SK-N-SH (cell line): ENCODE measurements around the gene LGI4. TPM values are rescaled to one million over a fixed set of nuclear protein-coding genes. Genes with fewer than 3 reads are reported as not detected.

Experiments
- CTCF ChIA-PET: fragments of 300-600, 350-600 bp; formaldehyde crosslinking; extraction: SDS; loops from one replicate; lab custom pipeline; 2021; lab: Yijun Ruan, JAX
- POLR2A ChIA-PET: fragments of 350-600 bp; sonication (Branson Sonifier 250); formaldehyde crosslinking; extraction: SDS; loops from one replicate; lab custom pipeline; 2020; ENCODE audit warnings: antibody characterized with exemption, inconsistent platforms; lab: Yijun Ruan, JAX
- DNase-seq: peaks from one replicate; pipeline ENCODE4 v3.0.0; 2012
- H2AFZ ChIP-seq: fragments of 200-600 bp; sonication (generic); 2 replicates; pipeline ENCODE4 v1.8.1; 2016; ENCODE audit warnings: antibody characterized with exemption, mild to moderate bottlenecking, low read depth
- H3F3A ChIP-seq: fragments of 200-600 bp; sonication (generic); replicated peaks from 2 replicates; pipeline ENCODE3; 2016; ENCODE audit warnings: antibody characterized with exemption, mild to moderate bottlenecking; ENCODE audit not compliant: insufficient read depth
- H3K27ac ChIP-seq, 2 experiments: fragments of 200-500 bp in 1 of 2; fragments of 200-600 bp in 1 of 2; sonication (Bioruptor generic) in 1 of 2; sonication (generic), shearing (Covaris generic) in 1 of 2; 2 replicates each; pipeline versions ENCODE4 v1.5.1 to v1.6.1; 2014 to 2016; ENCODE audit warnings: low read depth in 2 of 2, inconsistent platforms in 1 of 2, low read length in 1 of 2, mild to moderate bottlenecking in 1 of 2, mixed read lengths in 1 of 2
- H3K27me3 ChIP-seq: fragments of 200-600 bp; sonication (generic), shearing (Covaris generic); 2 replicates; pipeline ENCODE4 v1.6.1; 2016; ENCODE audit warnings: mixed run types; ENCODE audit not compliant: insufficient read depth
- H3K36me3 ChIP-seq, 2 experiments: fragments of 200-500 bp in 1 of 2; fragments of 200-600 bp in 1 of 2; sonication (Bioruptor generic) in 1 of 2; sonication (generic) in 1 of 2; replicated peaks in 1 of 2; 2 replicates each; pipeline versions ENCODE3 to v1.5.1; 2014 to 2016; ENCODE audit warnings: low read length in 1 of 2, mild to moderate bottlenecking in 1 of 2; ENCODE audit not compliant: insufficient read depth in 2 of 2, control insufficient read depth in 1 of 2
- H3K4me1 ChIP-seq, 2 experiments: fragments of 200-500 bp in 1 of 2; fragments of 200-600 bp in 1 of 2; sonication (Bioruptor generic) in 1 of 2; sonication (generic), shearing (Covaris generic) in 1 of 2; 2 replicates each; pipeline versions ENCODE4 v1.5.1 to v1.6.1; 2014 to 2016; ENCODE audit warnings: low read depth in 1 of 2, low read length in 1 of 2, mixed run types in 1 of 2; ENCODE audit not compliant: insufficient read depth in 2 of 2, control insufficient read depth in 1 of 2
- H3K4me2 ChIP-seq: fragments of 200-600 bp; sonication (generic), shearing (Covaris generic); 2 replicates; pipeline ENCODE4 v1.6.1; 2017; ENCODE audit warnings: mixed run types
- H3K4me3 ChIP-seq, 2 experiments: fragments of 200-500 bp in 1 of 2; fragments of 200-600 bp in 1 of 2; sonication (Bioruptor generic) in 1 of 2; sonication (generic), shearing (Covaris generic) in 1 of 2; 2 replicates each; pipeline versions ENCODE4 v1.5.1 to v1.8.1; 2014 to 2016; ENCODE audit warnings: low read depth in 2 of 2, inconsistent platforms in 1 of 2, low read length in 1 of 2, mild to moderate bottlenecking in 1 of 2, mixed read lengths in 1 of 2, moderate library complexity in 1 of 2
- H3K79me2 ChIP-seq: fragments of 200-600 bp; sonication (generic); 2 replicates; pipeline ENCODE4 v1.8.1; 2017; ENCODE audit warnings: mild to moderate bottlenecking; ENCODE audit not compliant: insufficient read depth
- H3K9ac ChIP-seq: fragments of 200-600 bp; sonication (generic); 2 replicates; pipeline ENCODE4 v1.6.1; 2017; ENCODE audit warnings: mixed run types
- H3K9me2 ChIP-seq: fragments of 200-600 bp; sonication (generic); 2 replicates; pipeline ENCODE4 v1.6.1; 2017; ENCODE audit warnings: mixed run types
- H3K9me3 ChIP-seq: fragments of 200-600 bp; sonication (generic); 2 replicates; pipeline ENCODE4 v1.6.1; 2017; ENCODE audit warnings: mixed run types, mild to moderate bottlenecking, moderate library complexity
- H4K20me1 ChIP-seq: fragments of 200-600 bp; sonication (generic); 2 replicates; pipeline ENCODE4 v1.6.1; 2017; ENCODE audit warnings: mild to moderate bottlenecking, mixed run types; ENCODE audit not compliant: insufficient read depth
- CHD2 ChIP-seq: fragments of 150-350 bp; IDR thresholded peaks from 2 replicates; pipeline ENCODE4 v1.6.1; 2018; ENCODE audit warnings: low read length; ENCODE audit not compliant: partially characterized antibody
- EZH2phosphoT487 ChIP-seq: fragments of 200-600 bp; sonication (generic); IDR thresholded peaks from 2 replicates; pipeline ENCODE4 v1.6.1; 2017; ENCODE audit warnings: low read depth, mixed run types, mild to moderate bottlenecking, antibody characterized with exemption, moderate library complexity, borderline replicate concordance
- FOSL2 ChIP-seq: IDR thresholded peaks from 2 replicates; pipeline ENCODE4 v1.4.0; 2012; ENCODE audit warnings: low read depth, mild to moderate bottlenecking, moderate library complexity, borderline replicate concordance
- FOXJ3 ChIP-seq: sonication (generic); formaldehyde crosslinking; IDR thresholded peaks from 2 replicates; pipeline ENCODE4 v1.5.1; 2020; ENCODE audit warnings: mild to moderate bottlenecking, missing genetic modification reagents
- GABPA ChIP-seq: IDR thresholded peaks from 2 replicates; pipeline ENCODE4 v1.4.0; 2012; ENCODE audit warnings: low read depth, mild to moderate bottlenecking
- GATA2 ChIP-seq: sonication (generic); formaldehyde crosslinking; IDR thresholded peaks from 2 replicates; pipeline ENCODE4 v1.5.0; 2020; ENCODE audit warnings: mild to moderate bottlenecking, missing genetic modification reagents
- JUND ChIP-seq: IDR thresholded peaks from 2 replicates; pipeline ENCODE4 v1.4.0; 2012
- MEF2A ChIP-seq: IDR thresholded peaks from 2 replicates; pipeline ENCODE4 v1.4.0; 2012; ENCODE audit warnings: low read depth, borderline replicate concordance
- MXI1 ChIP-seq: IDR thresholded peaks from 2 replicates; pipeline ENCODE4 v1.6.1; 2012; ENCODE audit warnings: mild to moderate bottlenecking, low read depth, low read length, improper control_type of control experiment
- NFIC ChIP-seq: IDR thresholded peaks from 2 replicates; pipeline ENCODE4 v1.4.0; 2012; ENCODE audit warnings: borderline replicate concordance
- NRF1 ChIP-seq: IDR thresholded peaks from 2 replicates; pipeline ENCODE4 v1.6.1; 2012; ENCODE audit warnings: low read depth, mild to moderate bottlenecking, low read length
- POLR2AphosphoS5 ChIP-seq: IDR thresholded peaks from 2 replicates; pipeline ENCODE4 v1.6.1; 2012; ENCODE audit warnings: low read depth, low read length
- RAD21 ChIP-seq: IDR thresholded peaks from 2 replicates; pipeline ENCODE4 v1.6.1; 2012; ENCODE audit warnings: mild to moderate bottlenecking, low read length
- RXRA ChIP-seq: IDR thresholded peaks from 2 replicates; pipeline ENCODE4 v1.4.0; 2012; ENCODE audit warnings: low read depth, mild to moderate bottlenecking, borderline replicate concordance
- SIN3A ChIP-seq: IDR thresholded peaks from 2 replicates; pipeline ENCODE4 v1.6.1; 2012; ENCODE audit warnings: low read depth, mild to moderate bottlenecking, low read length, moderate library complexity, borderline replicate concordance
- SMC3 ChIP-seq: IDR thresholded peaks from 2 replicates; pipeline ENCODE4 v1.6.1; 2012; ENCODE audit warnings: low read depth, low read length, improper control_type of control experiment
- TEAD4 ChIP-seq: IDR thresholded peaks from 2 replicates; pipeline ENCODE4 v1.4.0; 2012; ENCODE audit warnings: mild to moderate bottlenecking, borderline replicate concordance; ENCODE audit not compliant: insufficient read depth
- WGBS: methylation state at CpG from one replicate; pipeline ENCODE4 v1.1.6; 2017; ENCODE audit warnings: low lambda C conversion rate; 5-methylcytosine and 5-hydroxymethylcytosine counted together
- polyA plus RNA-seq, 3 experiments: library from polyadenylated mRNA; depleted of rRNA; stranded (reverse); fragments of >200 nt; gene quantifications; 2 replicates each; pipeline ENCODE4 v1.2.3, GENCODE V29; 2012
- TF ChIP-seq, protein P1 (sequence below): fragments of 150-350 bp; IDR thresholded peaks from 2 replicates; pipeline ENCODE4 v1.6.1; 2016; ENCODE audit warnings: mild to moderate bottlenecking, low read depth, low read length
- TF ChIP-seq, protein P2 (sequence below): fragments of 150-350 bp; IDR thresholded peaks from 2 replicates; pipeline ENCODE4 v1.6.1; 2017; ENCODE audit warnings: antibody characterized with exemption, low read length, low read depth, borderline replicate concordance
- TF ChIP-seq, protein P3 (sequence below): IDR thresholded peaks from 2 replicates; pipeline ENCODE4 v1.4.0; 2012; ENCODE audit warnings: low read depth, borderline replicate concordance
- TF ChIP-seq, protein P4 (sequence below): fragments of 200-600 bp; sonication (generic); IDR thresholded peaks from 2 replicates; pipeline ENCODE4 v1.6.1; 2017; ENCODE audit warnings: antibody characterized with exemption, mild to moderate bottlenecking, moderate library complexity

The LGI4 gene
- polyA plus RNA-seq, 1 of the 3 experiments (the other 2 are of a cell fraction): 0.05 TPM

DNA sequence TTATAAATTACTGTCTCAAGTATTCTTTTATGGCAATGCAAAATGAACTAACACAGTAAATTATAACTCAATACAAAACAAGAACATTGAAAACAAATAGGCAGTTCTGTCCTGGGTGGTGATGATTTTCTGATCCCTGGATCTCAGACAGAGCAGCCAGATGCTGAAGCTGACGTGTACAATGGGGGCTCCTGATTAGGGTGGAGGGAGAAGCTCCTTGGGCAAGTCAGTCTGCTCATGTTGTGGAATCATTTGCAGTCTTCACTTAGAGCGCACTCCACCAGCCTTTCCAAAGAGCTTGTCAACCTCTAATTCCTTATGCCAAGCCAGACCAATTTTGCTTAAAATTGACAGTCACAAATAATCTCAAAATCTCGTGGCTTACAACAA is 41.3 kb upstream of the LGI4 start:
- Histone ChIP-seq H3K27ac (no peak overlapping the region), H3K79me2 (no peaks in the 10 kb centered on the region), H3K4me2 (no peak overlapping the region), H3K9me2 (no peaks in the 10 kb centered on the region), H3K36me3 (no peaks in the 10 kb centered on the region), H3K27me3 (peaks cover 23% of the 10 kb centered on the region; the same call in 1 of the 2 replicates), H3K9me3 (no peaks in the 10 kb centered on the region), H3K4me3 (no peak overlapping the region), H3F3A (peaks cover 4% of the 10 kb centered on the region), H3K9ac (no peak overlapping the region), H4K20me1 (no peaks in the 10 kb centered on the region), H2AFZ (no peak overlapping the region), H3K4me1 (no peaks in the 10 kb centered on the region)
- 13% methylated on average over 3 of the region's 3 CpGs for whole genome bisulfite sequencing
- CTCF ChIA-PET: interaction anchor here (0.7 to 2.4 kb wide), 2 partner anchors 13 to 35 kb away, joined by 3 to 6 read pairs; no protein-coding TSS in a partner anchor
- POLR2A ChIA-PET: no interaction called here
- no peak for DNase-seq
- TF ChIP-seq POLR2AphosphoS5: no peak
- TF ChIP-seq, protein P1, sequence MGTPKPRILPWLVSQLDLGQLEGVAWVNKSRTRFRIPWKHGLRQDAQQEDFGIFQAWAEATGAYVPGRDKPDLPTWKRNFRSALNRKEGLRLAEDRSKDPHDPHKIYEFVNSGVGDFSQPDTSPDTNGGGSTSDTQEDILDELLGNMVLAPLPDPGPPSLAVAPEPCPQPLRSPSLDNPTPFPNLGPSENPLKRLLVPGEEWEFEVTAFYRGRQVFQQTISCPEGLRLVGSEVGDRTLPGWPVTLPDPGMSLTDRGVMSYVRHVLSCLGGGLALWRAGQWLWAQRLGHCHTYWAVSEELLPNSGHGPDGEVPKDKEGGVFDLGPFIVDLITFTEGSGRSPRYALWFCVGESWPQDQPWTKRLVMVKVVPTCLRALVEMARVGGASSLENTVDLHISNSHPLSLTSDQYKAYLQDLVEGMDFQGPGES: no peak
- no peak for TF ChIP-seq FOXJ3 (CRISPR knock-in tag)
- no peak for TF ChIP-seq TEAD4
- TF ChIP-seq NFIC: no peak
- TF ChIP-seq MEF2A: no peak
- TF ChIP-seq, protein P2, sequence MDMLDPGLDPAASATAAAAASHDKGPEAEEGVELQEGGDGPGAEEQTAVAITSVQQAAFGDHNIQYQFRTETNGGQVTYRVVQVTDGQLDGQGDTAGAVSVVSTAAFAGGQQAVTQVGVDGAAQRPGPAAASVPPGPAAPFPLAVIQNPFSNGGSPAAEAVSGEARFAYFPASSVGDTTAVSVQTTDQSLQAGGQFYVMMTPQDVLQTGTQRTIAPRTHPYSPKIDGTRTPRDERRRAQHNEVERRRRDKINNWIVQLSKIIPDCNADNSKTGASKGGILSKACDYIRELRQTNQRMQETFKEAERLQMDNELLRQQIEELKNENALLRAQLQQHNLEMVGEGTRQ: no peak

DNA sequence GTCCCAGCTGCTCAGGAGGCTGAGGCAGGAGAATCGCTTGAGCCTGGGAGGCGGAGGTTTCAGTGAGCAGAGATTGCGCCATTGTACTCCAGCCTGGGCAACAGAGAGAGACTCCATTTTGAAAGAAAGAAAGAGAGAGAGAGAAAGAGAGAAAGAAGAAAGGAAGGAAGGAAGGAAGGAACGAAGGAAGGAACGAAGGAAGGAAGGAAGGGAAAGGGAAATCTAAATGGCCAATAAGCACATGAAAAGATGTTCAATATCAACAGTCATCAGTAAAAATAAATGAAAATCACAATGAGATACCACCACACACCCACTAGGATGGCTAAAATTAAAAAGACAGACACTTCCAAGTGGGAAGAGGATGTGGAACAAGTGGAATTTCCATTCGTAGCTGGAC is 39.4 kb upstream of the LGI4 start:
- WGBS: 69% methylated on average over 6 of the region's 6 CpGs
- POLR2A ChIA-PET: no interaction called here
- CTCF ChIA-PET: interaction anchor here (2.9 kb wide), 1 partner anchor 32 kb away, joined by 9 read pairs; the partner anchor contains the start of gene FXYD7
- TF ChIP-seq RAD21 (no peak), MXI1 (no peak), POLR2AphosphoS5 (no peak), NRF1 (no peak), FOSL2 (no peak), GATA2 (CRISPR knock-in tag) (no peak), MEF2A (no peak), SIN3A (no peak), SMC3 (no peak), JUND (no peak), CHD2 (no peak), EZH2phosphoT487 (no peak), GABPA (no peak), RXRA (no peak)
- TF ChIP-seq, protein P3, sequence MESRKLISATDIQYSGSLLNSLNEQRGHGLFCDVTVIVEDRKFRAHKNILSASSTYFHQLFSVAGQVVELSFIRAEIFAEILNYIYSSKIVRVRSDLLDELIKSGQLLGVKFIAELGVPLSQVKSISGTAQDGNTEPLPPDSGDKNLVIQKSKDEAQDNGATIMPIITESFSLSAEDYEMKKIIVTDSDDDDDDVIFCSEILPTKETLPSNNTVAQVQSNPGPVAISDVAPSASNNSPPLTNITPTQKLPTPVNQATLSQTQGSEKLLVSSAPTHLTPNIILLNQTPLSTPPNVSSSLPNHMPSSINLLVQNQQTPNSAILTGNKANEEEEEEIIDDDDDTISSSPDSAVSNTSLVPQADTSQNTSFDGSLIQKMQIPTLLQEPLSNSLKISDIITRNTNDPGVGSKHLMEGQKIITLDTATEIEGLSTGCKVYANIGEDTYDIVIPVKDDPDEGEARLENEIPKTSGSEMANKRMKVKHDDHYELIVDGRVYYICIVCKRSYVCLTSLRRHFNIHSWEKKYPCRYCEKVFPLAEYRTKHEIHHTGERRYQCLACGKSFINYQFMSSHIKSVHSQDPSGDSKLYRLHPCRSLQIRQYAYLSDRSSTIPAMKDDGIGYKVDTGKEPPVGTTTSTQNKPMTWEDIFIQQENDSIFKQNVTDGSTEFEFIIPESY: no peak
- TF ChIP-seq, protein P4, sequence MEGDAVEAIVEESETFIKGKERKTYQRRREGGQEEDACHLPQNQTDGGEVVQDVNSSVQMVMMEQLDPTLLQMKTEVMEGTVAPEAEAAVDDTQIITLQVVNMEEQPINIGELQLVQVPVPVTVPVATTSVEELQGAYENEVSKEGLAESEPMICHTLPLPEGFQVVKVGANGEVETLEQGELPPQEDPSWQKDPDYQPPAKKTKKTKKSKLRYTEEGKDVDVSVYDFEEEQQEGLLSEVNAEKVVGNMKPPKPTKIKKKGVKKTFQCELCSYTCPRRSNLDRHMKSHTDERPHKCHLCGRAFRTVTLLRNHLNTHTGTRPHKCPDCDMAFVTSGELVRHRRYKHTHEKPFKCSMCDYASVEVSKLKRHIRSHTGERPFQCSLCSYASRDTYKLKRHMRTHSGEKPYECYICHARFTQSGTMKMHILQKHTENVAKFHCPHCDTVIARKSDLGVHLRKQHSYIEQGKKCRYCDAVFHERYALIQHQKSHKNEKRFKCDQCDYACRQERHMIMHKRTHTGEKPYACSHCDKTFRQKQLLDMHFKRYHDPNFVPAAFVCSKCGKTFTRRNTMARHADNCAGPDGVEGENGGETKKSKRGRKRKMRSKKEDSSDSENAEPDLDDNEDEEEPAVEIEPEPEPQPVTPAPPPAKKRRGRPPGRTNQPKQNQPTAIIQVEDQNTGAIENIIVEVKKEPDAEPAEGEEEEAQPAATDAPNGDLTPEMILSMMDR: no peak
- TF ChIP-seq, protein P1: no peak

More for the DNA sequence above, 39.4 kb upstream of the LGI4 start:
- no peak overlapping the region for H3K4me2 ChIP-seq
- H3K27ac ChIP-seq: no peak overlapping the region
- H3K36me3 ChIP-seq: no peaks in the 10 kb centered on the region
- no peak overlapping the region for H3K9ac ChIP-seq
- H3F3A ChIP-seq: peaks cover 4% of the 10 kb centered on the region
- no peaks in the 10 kb centered on the region for H4K20me1 ChIP-seq
- H3K4me3 ChIP-seq: no peak overlapping the region
- H3K9me2 ChIP-seq: no peaks in the 10 kb centered on the region
- no peaks in the 10 kb centered on the region for H3K4me1 ChIP-seq
- H2AFZ ChIP-seq: no peak overlapping the region
- no peaks in the 10 kb centered on the region for H3K79me2 ChIP-seq
- H3K9me3 ChIP-seq: no peaks in the 10 kb centered on the region
- H3K27me3 ChIP-seq: peaks cover 11% of the 10 kb centered on the region; the same call in 1 of the 2 replicates
- DNase-seq: no peak
